Uterus (tissue), 4 donors: ENCODE measurements around the gene PIGM. TPM values are rescaled to one million over a fixed set of nuclear protein-coding genes. Genes with fewer than 3 reads are reported as not detected.

Experiments used
- DNase-seq, 2 donors: peaks; one replicate each; pipeline ENCODE4 v3.0.0-alpha.2; 2019 to 2020
- H3K27ac ChIP-seq, 2 donors: fragments of 200-600 bp; sonication (generic); 1 replicate in 1 of 2; 2 replicates in 1 of 2; pipeline ENCODE4 v1.5.1; 2016 to 2018
- H3K27me3 ChIP-seq, 2 donors: fragments of 200-600 bp; sonication (generic); one replicate each; pipeline ENCODE4 v1.5.1; 2018 to 2019; ENCODE audit warnings: control low read depth in 1 of 2
- H3K36me3 ChIP-seq, 2 donors: fragments of 200-600 bp; sonication (generic); one replicate each; pipeline ENCODE4 v1.5.1; 2019; ENCODE audit warnings: control low read depth in 1 of 2
- H3K4me1 ChIP-seq, 2 donors: fragments of 200-600 bp; sonication (generic); one replicate each; pipeline ENCODE4 v1.5.1; 2018 to 2019; ENCODE audit warnings: control low read depth in 1 of 2
- H3K4me3 ChIP-seq, 2 donors: fragments of 200-600 bp; sonication (generic); 1 replicate in 1 of 2; 2 replicates in 1 of 2; pipeline ENCODE4 v1.5.1; 2018 to 2019; ENCODE audit warnings: mild to moderate bottlenecking in 1 of 2
- H3K9me3 ChIP-seq, 2 donors: fragments of 200-600 bp; sonication (generic); one replicate each; pipeline ENCODE4 v1.5.1; 2019; ENCODE audit warnings: control low read depth in 1 of 2
- POLR2A ChIP-seq, 2 donors: fragments of 450-650 bp; IDR thresholded peaks; one replicate each; pipeline ENCODE4 v1.6.1; 2016; ENCODE audit warnings: antibody characterized with exemption in 2 of 2, mild to moderate bottlenecking in 1 of 2, moderate library complexity in 1 of 2
- intact Hi-C: fragments of 100-400 bp; cut with DNase I; formaldehyde crosslinking; loops from one replicate; pipeline ENCODE4 v1.15.1; 2023; ENCODE audit warnings: low total_unique reads
- total RNA-seq, 4 donors: library from RNA; depleted of rRNA in 3 of 4; stranded (reverse); fragments of >200 nt in 3 of 4; gene quantifications; one replicate each; pipeline versions ENCODE4 v1.1.0 to v1.2.4, GENCODE V29; 2014 to 2023
- TF ChIP-seq, protein P1 (sequence below), 4 experiments: fragments of 200-600 bp in 2 of 4; fragments of 450-650 bp in 2 of 4; sonication (generic) in 2 of 4; IDR thresholded peaks; one replicate each; pipeline ENCODE4 v1.5.1; 2016 to 2019; ENCODE audit warnings: antibody characterized with exemption in 4 of 4, mild to moderate bottlenecking in 2 of 4, moderate library complexity in 1 of 4
- donor health status: DM: yes; HTN: yes; CAD: no.

The PIGM gene
- total RNA-seq, 4 donors from 2014 or later: 1.8 to 9.4 (median 7.5) TPM

DNA sequence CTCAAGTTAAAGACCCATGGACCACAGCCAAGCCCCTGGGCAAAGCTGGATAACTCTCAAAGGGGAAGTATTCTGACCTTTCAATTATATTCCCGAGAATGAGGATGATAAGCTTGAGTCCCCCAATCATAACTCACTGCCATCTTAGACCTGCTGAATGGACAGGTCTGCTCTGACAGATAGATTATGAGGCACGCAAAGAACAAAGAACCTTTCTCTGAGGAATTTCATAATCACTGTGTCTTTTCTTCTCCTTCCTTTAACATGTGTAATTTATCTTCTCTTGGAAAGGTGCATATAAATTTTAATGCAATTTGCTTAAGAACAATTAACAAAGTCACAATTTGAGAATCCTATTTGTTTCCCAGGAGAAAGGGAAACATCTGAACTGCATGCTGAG is 22.0 kb downstream of the PIGM start:
- DNase-seq: no peak
- Histone ChIP-seq H3K4me3 (no peak overlapping the region), H3K4me1 (no peaks in the 10 kb centered on the region), H3K27me3 (no peaks in the 10 kb centered on the region), H3K36me3 (no peaks in the 10 kb centered on the region), H3K27ac (no peak overlapping the region), H3K9me3 (no peaks in the 10 kb centered on the region)
- intact Hi-C loops: no loop called here
- TF ChIP-seq POLR2A (IDR thresholded peaks at IDR 0.05): no peak
- TF ChIP-seq, protein P1, sequence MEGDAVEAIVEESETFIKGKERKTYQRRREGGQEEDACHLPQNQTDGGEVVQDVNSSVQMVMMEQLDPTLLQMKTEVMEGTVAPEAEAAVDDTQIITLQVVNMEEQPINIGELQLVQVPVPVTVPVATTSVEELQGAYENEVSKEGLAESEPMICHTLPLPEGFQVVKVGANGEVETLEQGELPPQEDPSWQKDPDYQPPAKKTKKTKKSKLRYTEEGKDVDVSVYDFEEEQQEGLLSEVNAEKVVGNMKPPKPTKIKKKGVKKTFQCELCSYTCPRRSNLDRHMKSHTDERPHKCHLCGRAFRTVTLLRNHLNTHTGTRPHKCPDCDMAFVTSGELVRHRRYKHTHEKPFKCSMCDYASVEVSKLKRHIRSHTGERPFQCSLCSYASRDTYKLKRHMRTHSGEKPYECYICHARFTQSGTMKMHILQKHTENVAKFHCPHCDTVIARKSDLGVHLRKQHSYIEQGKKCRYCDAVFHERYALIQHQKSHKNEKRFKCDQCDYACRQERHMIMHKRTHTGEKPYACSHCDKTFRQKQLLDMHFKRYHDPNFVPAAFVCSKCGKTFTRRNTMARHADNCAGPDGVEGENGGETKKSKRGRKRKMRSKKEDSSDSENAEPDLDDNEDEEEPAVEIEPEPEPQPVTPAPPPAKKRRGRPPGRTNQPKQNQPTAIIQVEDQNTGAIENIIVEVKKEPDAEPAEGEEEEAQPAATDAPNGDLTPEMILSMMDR (IDR thresholded peaks at IDR 0.05): no peak

DNA sequence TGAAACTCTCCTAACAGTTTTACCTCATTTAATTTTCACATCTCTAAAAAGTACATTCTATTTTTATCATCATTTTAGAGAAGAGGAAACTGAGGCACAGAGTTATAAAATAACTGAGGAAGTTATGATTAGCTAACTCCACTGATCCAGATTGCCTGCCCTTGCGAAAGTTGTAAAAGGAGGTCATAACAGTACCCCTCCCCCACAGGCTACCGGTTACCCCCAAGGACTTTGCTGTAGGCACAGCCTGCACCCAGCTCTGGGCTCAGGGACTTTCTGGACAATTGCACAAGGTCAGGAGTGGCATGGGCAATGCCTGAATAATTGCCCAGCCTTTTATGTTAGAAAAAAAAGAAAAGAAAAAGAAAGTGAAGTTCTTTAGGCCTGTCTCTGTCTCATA is 22.7 kb downstream of the PIGM start:
- DNase-seq: no peak
- no peak overlapping the region for H3K4me3 ChIP-seq
- no peak overlapping the region for H3K27ac ChIP-seq
- TF ChIP-seq, protein P1 (IDR thresholded peaks at IDR 0.05): no peak
- TF ChIP-seq POLR2A (IDR thresholded peaks at IDR 0.05): no peak
- no peaks in the 10 kb centered on the region for H3K27me3 ChIP-seq
- intact Hi-C loops: no loop called here
- no peaks in the 10 kb centered on the region for H3K4me1 ChIP-seq
- no peaks in the 10 kb centered on the region for H3K9me3 ChIP-seq
- H3K36me3 ChIP-seq: no peaks in the 10 kb centered on the region

DNA sequence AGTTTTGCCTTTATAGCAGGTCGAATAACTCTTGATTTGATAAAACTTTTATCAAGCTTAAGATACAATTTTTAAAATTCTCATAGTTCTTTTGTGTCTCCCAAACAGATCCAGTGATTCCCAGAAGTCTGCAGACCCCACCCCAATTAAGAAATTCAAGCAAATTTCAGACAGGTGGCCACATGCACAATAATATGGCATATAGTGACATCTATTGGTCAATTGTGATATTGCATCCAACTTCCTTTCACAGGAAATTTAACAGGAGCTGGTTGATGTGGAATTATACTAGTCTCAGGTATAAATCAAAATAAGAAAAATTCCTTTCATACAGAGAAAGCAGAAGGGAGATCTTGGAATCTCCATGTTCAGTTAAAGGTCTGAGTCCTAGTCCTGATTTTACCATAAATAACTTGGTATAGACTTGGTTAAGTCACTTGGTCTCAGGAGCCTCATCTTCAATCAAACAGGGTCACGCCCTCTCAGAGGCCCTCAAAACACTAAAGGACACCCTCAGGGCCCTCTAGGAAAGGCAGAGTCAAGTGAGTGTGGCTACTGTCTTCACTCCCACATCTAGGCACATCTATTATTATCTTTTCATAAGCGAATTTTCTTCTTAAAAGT is 24.1 kb downstream of the PIGM start:
- Histone ChIP-seq H3K4me3 (no peak overlapping the region), H3K36me3 (no peaks in the 10 kb centered on the region), H3K27ac (no peak overlapping the region), H3K27me3 (no peaks in the 10 kb centered on the region), H3K4me1 (no peaks in the 10 kb centered on the region), H3K9me3 (no peaks in the 10 kb centered on the region)
- no peak for TF ChIP-seq POLR2A (IDR thresholded peaks at IDR 0.05)
- TF ChIP-seq, protein P1 (IDR thresholded peaks at IDR 0.05): peak; percentile 70 to 78 (median 70)
- intact Hi-C loops: no loop called here
- no peak for DNase-seq

DNA sequence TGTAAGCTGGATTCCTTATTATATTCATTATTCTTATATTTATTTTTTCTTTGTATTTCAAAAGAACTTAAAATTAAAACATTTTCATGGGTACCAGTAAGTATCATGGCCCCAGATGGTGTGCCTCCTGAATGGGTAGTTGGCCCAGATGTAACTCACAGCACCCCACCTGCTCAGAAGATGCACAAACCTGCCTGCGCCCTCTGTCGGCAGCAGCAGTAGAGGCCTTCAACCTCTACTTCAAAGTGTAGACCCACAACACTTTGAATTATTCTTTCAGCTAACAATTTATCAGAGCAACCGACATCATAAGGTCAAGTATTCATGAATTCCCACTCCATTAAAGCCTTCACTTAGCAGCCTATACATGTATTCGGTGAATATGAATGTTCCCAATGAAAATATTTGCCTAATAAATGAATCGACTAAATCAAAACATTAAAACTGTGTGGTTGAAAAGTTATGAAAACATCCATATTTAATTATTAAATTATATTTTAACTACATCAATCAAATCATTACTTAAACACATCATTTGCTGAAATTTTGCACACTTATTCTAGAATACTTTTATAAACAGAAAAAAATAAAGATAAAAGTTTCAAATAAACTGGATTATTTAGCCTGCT is 25.4 kb downstream of the PIGM start:
- H3K4me1 ChIP-seq: no peaks in the 10 kb centered on the region
- H3K27ac ChIP-seq: no peak overlapping the region
- H3K4me3 ChIP-seq: no peak overlapping the region
- TF ChIP-seq, protein P1 (IDR thresholded peaks at IDR 0.05): peak; percentile 41 to 59 (median 54)
- TF ChIP-seq POLR2A (IDR thresholded peaks at IDR 0.05): no peak
- H3K36me3 ChIP-seq: no peaks in the 10 kb centered on the region
- no peaks in the 10 kb centered on the region for H3K27me3 ChIP-seq
- no peaks in the 10 kb centered on the region for H3K9me3 ChIP-seq
- intact Hi-C loops: no loop called here
- peak in 1 of 2 donors; percentile 35 for DNase-seq

DNA sequence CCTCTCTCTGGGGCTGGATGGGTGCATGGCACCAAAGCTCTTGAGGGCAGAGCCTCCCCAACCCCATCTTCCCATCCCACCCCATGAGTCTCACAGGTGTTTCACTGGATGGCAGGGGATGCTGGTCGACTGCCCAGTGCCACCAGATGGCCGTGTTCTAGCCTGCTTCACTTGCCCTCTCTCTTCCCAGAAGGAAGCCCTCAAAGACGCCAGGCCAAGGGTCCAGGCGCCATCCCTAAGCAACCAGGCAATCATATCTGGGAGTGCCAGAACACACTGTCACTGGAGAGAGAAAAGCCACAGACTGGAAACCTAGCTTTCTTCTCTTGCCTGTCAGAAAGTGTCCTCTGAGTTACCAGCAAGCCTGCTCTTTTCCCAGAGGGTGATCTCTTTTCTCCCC is 26.7 kb downstream of the PIGM start:
- TF ChIP-seq, protein P1 (IDR thresholded peaks at IDR 0.05): no peak
- no peak for TF ChIP-seq POLR2A (IDR thresholded peaks at IDR 0.05)
- no peak for DNase-seq
- Histone ChIP-seq H3K9me3 (no peaks in the 10 kb centered on the region), H3K36me3 (no peaks in the 10 kb centered on the region), H3K4me1 (no peaks in the 10 kb centered on the region), H3K4me3 (no peak overlapping the region), H3K27me3 (no peaks in the 10 kb centered on the region), H3K27ac (no peak overlapping the region)
- intact Hi-C loops: no loop called here
